NCI-H128 (cell line): ENCODE results near the gene RBM39.

Experiments used
- DNase-seq: peaks from one replicate; lab custom pipeline; 2025; ENCODE audit not compliant: unreplicated experiment; lab: John Stamatoyannopoulos, UW

RBM39 gene

DNA sequence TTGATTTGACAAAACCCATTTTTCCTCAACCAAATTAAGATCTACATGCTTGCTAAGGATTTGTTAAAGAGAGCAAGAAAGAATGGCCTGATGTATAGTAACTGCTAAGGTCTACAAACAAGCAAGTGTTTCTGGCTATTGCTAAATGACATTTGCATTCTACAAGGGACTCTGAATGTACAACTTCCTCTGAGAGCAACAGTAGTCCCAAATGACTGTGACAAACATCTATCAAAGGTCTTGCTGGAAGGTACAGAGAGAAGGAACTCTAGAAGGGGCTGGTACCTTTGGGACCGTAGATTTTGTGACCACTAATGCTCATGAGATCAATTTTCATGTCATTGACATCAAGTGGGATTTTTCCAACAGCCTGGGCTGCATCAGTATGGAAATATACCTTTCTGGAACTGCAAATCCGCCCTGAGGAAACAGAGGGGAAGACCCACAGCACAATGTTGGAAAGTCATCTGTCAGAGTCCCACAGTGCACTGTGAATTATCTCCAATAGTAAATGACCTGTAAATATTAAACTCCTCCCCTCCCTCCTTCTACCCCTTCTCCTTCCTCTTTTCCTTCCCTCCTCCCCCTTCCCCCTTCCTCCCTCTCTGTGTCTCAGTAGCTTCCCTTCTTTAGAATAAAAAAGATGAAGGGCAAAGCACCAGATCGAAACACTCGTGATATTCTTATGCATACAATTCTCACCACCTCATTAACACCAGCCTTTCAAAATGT is 61.4 kb downstream of the RBM39 start:
- DNase-seq, result no peak

DNA sequence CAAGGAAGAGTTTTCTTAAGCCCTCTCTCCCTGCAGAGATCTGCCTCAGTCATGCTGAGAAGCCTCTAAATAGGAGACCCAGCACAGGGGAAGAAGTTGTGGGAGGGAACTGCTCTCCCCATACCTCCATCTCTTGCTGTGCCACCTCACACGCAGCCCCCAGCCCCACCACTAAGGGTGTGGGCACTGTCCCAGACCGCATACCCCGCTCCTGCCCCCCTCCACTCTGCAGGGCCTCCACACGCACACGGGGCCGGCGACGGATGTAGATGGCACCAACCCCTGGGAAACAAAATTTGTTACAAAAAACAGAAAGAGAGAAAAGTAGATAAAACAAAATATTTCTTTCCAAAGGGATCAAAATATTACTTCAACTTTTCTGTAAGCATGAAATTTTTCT is 67.1 kb downstream of the RBM39 start:
- no peak for DNase-seq

DNA sequence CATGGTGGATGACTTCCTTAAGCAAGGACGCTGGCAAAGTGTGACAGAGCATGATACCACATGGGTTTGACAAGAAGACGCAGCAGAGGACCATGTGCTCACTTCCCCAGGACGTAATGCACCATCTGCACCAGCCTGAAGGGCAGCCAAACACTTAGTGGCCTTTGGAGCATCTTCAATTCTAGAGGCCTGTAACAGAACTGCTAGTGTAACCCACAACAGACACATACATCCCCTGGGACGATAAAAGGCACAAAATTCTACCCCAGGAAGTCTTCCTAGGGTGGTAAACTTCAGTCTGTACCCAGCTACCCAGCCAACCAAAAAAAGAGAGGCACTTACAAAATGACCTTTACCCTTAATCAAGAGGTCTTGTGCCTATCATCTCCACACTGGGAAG is 68.2 kb downstream of the RBM39 start:
- DNase-seq, result no peak

DNA sequence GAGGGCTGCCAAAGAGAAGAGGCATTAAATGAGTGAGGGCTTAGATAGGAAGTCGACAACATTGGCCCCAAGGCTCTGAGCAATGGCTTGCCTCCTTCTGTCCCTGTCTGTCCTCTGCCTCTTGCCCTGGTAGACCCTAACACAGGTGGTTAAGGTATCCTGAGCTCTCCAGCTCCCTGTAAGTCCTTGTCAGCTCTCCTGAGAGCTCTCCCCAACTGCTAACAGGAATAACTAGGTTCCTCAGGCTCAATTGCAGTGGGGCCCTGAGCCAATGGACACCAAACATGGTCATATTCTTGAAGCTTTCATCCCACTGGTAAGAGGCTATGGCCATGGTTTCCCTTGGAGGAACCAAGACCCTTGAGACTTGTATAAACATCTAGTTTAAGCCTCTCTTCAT is 72.4 kb downstream of the RBM39 start:
- no peak for DNase-seq

DNA sequence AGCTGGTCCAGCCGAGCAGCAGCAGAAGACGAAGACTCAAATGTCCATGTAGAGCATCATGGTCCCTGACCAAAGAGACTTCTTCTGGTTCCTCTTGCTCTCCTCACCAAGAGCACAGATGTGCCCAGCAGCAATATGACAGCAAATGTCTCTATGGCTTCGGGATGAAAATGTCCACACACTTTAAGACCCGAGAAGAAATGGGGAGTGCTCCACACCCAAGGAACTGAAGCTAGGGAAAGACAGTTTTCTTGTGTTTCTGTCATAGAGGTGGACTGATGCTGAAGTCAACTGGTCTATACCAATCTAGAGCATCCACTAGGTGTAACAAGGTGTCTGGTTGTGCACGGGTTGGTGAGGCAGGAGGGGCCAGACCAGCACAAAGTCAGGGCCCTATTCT is 72.8 kb downstream of the RBM39 start:
- DNase-seq, result no peak

DNA sequence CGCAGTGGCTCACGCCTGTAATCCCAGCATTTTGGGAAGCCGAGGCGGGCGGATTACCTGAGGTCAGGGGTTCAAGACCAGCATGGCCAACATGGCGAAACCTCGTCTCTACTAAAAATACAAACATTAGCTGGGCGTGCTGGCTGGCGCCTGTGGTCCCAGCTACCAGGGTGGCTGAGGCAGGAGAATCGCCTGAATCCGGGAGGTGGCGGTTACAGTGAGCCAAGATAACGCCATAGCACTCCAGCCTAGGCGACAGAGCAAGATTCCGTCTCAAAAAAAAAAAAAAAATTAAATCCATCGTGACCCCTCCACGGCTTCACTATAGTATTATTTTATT is 76.1 kb downstream of the RBM39 start:
- DNase-seq, result no peak

DNA sequence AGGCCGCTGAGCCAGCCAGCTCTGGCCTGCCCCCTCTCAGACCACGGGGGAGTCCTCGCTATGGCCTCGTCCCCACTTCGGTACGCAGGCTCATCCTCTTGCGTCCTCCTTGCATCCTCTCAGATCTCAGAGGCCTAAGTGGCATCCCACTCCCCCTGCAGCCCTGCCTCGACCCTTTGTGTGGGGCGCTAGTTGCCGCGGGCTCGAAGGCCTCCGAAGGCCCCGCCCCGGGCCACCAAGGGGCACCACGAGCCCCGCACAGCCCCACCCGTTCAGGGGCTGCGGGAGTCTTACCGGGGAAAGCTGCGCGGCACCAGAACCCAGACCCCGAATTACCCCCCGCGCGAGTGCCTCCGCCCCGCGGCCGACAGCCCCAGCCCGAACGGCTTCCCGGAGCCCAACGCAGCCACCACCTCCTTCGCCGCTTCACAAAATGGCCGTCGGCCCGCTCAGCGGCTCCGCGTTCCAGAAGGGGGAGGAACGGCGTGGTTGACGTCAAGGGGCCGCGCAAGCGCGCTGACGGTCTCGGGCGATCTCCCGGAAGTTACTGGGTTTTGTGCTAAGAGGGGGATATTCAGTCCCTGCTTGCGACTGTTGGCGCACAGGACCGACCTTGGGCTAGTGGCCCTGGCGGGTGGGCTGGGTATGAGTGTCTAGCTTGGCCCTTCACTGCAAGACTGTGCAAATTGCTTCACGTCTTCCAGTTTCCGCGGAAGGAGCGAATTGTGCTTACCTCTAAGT is 77.4 kb downstream of the RBM39 start, which contains the start of the genes CPNE1 and RBM12:
Gene CPNE1 (minus strand): TSS at position 435 of the 741 bp plus-strand sequence. CDS start 31,977 bp downstream, outside the sequence.
Gene RBM12 (minus strand): TSS at position 435 of the 741 bp plus-strand sequence. CDS start 9,578 bp downstream, outside the sequence.
- DNase-seq, result peak; percentile 91

DNA sequence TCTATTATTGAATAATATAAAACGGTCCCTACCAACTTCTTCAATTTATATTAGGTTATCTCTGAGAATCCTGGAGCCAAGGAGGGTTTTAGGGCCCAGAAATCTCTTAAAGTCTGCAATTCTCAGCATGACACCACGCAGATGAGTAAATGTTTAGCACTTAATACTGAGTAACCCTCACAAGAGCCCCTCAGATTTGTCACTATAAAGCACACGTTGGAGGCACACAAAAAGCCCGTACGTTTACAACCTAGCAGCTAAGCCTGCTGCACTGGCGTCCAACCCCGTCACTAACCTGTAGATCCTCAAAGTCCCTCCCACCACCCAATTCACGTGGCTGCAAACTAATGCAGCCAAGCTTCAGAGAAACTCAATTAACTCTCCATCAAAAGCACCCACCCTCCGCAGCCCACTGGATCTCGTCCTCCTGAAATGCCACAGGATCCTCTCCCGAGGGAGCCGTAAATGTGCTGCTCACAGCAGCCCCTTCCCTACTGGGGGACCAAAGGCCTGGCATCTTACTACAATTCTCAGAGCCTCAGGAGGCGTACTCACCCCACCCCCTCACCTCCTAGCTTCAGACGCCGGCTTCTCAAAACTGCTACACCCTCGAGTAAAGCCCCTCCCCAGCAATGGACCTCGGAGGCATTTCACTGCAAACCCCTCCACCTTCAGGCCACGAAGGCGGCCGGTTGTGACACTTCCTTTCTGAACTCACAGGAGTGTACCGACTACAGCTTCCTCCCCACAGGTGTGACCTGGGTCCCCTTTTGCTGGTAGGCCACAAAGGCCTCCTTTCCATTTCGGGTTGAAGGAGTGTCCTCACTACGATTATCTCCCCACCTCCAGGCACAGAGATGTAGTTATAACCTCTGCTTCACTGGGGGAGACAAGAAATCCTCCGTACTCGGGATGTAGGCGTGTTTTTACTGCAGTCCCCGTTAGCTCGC is 78.3 kb downstream of the RBM39 start:
- DNase-seq, result peak; percentile 33

DNA sequence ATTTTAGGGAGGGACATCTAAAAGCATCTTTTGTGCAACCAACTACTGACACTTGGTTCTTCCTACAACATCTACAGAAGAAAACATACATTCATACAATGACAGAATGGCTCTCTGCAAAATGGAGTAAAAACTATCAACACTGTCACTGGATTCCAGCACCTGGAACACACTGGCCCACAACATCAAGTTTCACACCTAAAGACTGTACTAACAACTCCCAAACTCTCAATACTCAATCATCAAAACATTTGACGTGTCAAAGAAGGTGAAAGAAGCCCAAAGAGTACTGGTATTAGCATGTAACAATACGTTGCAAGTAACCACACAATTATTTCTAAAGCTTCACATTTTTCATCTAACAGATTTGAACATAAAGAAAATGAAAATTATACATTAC is 79.5 kb downstream of the RBM39 start:
- DNase-seq, result no peak

DNA sequence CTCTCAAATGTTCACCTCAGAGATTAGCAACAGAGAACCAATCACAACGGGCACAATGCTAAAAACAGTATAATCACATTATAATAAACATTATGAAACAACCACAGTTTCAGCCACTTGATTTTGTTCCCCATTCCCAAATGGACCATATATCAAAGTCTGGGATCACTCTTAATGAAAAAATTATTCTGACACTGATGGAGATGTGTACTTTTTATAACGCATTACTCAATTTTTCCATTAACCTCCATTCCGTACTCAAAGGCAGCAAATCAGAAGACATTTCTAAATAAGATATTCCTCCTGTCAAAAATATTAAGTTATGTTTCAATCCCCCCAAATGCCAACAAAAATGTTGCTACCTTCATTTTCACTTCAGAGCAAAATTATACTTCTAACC is 80.2 kb downstream of the RBM39 start:
- DNase-seq, result no peak

DNA sequence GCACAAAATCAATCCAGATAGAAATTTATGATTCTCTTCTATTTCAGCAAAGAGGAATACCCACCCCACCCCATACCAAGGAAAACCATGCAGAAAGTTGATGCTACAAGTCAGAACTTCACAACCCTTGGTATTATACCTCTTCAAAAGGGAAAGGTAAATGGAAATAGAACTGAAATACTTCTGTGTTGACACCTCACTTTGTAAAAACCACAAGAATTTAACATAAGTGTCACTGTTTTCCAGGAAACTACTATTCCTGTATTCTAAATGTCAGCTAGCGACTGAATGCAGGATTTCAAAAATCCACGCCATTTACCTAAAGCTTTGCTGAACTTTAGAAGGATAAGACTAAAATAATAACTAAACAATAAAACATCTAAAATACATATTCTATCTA is 81.0 kb downstream of the RBM39 start:
- no peak for DNase-seq

DNA sequence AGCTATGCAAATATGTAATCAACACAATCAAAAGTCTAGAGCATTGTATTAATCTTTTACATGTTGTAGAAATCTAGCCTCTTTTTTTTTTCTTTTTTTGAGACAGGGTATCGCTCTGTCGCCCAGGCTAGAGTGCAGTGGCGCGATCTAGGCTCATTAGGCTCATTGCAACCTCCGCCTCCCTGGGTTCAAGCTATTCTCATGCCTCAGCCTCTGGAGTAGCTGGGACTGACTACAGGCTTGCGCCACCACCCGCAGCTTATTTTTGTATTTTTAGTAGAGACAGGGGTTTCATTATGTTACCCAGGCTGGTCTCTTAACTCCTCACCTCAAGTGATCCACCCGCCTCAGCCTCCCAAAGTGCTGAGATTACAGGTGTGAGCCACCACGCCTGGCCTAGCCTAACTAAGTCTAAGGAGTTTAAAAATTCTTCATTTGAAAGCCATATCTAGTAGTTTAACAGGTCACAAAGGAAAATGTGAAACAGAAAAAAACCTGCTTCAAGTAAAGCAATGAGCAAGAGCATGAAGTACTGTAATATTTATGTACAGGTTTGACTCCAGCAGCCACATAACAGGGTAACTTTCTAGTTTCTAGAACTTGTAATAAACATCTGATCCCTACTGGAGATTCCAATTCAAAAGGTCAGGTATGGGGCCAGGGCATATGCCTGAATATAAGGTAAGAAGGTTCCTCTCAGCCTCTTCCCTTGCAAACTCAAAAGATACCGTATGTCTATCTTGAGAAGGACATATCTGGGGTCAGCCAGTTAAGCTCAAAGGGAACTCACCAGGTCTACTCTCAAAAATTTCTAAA is 81.7 kb downstream of the RBM39 start:
- no peak for DNase-seq

DNA sequence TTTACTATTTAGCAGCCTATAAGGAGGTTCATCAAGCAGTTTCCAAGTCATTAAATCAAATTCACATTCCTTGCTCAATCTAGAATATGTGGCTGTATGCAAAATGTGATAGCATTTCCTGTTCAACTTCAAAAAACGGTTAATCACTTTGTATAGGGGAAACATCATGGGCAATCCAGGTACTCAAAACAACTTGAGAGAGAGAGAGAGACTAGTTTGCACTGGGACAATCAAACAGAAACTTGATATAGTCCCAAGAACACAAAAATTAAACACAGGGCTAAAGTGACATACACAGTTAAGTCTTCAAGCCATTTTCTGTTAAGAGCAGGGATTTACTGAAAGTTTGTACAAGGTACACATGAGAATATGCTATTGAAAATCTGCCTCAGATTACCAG is 84.8 kb downstream of the RBM39 start:
- DNase-seq, result no peak

DNA sequence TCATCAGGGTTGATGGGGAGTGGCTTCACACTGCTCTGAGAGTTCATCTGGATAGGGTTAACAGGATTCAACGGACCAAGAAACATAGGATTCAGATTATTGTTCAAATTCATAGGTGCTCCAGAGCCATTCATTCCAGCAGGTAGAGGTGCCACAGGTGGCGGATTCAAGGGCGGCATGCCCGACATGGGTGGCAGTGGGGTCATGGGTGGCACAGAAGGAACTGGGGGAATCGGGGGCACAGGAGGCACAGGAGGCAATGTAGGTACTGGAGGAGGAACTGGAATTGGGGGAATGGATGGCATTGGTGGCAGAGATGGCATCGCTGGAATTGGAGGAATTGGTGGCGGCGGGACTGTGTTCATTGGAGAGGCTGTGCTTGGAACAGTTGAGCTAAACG is 87.6 kb downstream of the RBM39 start:
- no peak for DNase-seq

DNA sequence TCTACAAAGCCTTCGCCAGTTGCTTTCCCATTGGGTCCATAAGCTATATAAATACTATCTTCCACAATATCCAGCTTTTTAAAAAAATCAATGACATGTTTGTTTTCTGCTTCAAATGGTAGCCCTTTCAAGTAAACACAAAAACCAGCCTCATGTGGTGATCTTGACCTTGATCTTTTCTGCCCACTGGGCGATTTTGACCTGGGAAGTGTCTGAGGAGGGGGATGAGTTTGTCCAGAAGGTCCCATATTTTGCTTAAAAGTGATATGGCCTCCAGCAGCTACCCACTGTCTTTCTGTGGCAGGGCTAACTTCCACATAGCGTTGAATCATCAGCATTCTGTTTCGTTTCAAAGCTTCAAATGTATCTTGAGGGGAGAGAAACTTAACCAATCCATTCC is 88.2 kb downstream of the RBM39 start:
- DNase-seq, result no peak
